ENCODE results near the gene KMT5B. TPM values are rescaled to one million over a fixed set of nuclear protein-coding genes. Genes with fewer than 3 reads are reported as not detected.
A peak's percentile ranks its signal among the peaks of the same experiment; 100 is the strongest.

KMT5B gene
- total and polyA plus RNA-seq, 10 of the 15 experiments (the other 5 are each of a cell fraction or from before 2014, with no cell fraction given): 4.7 to 21.8 (median 18.0) TPM

GRCh38 chr11:68213555-68214172 lies 568 bp upstream of the KMT5B start (continued):
- TF ChIP-seq BHLHE40 (IDR thresholded peaks at IDR 0.05; ENCODE audit: borderline replicate concordance in 1 of 2, low read depth in 2 of 2, low read length in 1 of 2): peak in 1 of 2 experiments; percentile 84; a peak in 2 of 4 replicates
- TF ChIP-seq USF1 (IDR thresholded peaks at IDR 0.05; ENCODE audit: borderline replicate concordance, extremely low read length, insufficient read depth, low read depth, low read length): no peak
- TF ChIP-seq, protein P1, sequence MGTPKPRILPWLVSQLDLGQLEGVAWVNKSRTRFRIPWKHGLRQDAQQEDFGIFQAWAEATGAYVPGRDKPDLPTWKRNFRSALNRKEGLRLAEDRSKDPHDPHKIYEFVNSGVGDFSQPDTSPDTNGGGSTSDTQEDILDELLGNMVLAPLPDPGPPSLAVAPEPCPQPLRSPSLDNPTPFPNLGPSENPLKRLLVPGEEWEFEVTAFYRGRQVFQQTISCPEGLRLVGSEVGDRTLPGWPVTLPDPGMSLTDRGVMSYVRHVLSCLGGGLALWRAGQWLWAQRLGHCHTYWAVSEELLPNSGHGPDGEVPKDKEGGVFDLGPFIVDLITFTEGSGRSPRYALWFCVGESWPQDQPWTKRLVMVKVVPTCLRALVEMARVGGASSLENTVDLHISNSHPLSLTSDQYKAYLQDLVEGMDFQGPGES (IDR thresholded peaks at IDR 0.05): 0 out of 2 replicates have a peak, but pooled peaks have one; percentile 43
- TF ChIP-seq SP1 (IDR thresholded peaks at IDR 0.05; ENCODE audit: low read depth, low read length): peak; percentile 31
- no peak for TF ChIP-seq FOXK2 (IDR thresholded peaks at IDR 0.05)
- peak; percentile 51 for TF ChIP-seq RELA (IDR thresholded peaks at IDR 0.05; ENCODE audit: borderline replicate concordance, partially characterized antibody)
- TF ChIP-seq NFXL1 (IDR thresholded peaks at IDR 0.05; ENCODE audit: borderline replicate concordance): peak; percentile 71; the same call in 1 of the 2 replicates
- TF ChIP-seq IRF4 (IDR thresholded peaks at IDR 0.05; ENCODE audit: low read depth, low read length): peak; percentile 51; the same call in 1 of the 2 replicates
- peak; percentile 97 for TF ChIP-seq ZNF217 (IDR thresholded peaks at IDR 0.05)
- no peak for TF ChIP-seq MEF2A (IDR thresholded peaks at IDR 0.05; ENCODE audit: insufficient read depth, low read depth, low read length)
- 0 out of 2 replicates have a peak, but pooled peaks have one; percentile 65 for TF ChIP-seq ZNF24 (IDR thresholded peaks at IDR 0.05)
- peak; percentile 48 for TF ChIP-seq CREM (IDR thresholded peaks at IDR 0.05; ENCODE audit: low read depth)
- TF ChIP-seq KLF5 (IDR thresholded peaks at IDR 0.05; ENCODE audit: partially characterized antibody): peak; percentile 60
- no peak; the same call in 1 of the 2 replicates for TF ChIP-seq ZBTB33 (IDR thresholded peaks at IDR 0.05)
- TF ChIP-seq NFYB (IDR thresholded peaks at IDR 0.05; ENCODE audit: insufficient read depth, low read depth, low read length): no peak
- TF ChIP-seq RAD51 (IDR thresholded peaks at IDR 0.05): no peak
- TF ChIP-seq, protein P2, sequence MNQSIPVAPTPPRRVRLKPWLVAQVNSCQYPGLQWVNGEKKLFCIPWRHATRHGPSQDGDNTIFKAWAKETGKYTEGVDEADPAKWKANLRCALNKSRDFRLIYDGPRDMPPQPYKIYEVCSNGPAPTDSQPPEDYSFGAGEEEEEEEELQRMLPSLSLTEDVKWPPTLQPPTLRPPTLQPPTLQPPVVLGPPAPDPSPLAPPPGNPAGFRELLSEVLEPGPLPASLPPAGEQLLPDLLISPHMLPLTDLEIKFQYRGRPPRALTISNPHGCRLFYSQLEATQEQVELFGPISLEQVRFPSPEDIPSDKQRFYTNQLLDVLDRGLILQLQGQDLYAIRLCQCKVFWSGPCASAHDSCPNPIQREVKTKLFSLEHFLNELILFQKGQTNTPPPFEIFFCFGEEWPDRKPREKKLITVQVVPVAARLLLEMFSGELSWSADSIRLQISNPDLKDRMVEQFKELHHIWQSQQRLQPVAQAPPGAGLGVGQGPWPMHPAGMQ (IDR thresholded peaks at IDR 0.05; ENCODE audit: borderline replicate concordance): no peak
- no peak for TF ChIP-seq ZNF274 (IDR thresholded peaks at IDR 0.05; ENCODE audit: insufficient read depth, insufficient read length)
- TF ChIP-seq RAD21 (IDR thresholded peaks at IDR 0.05; ENCODE audit: insufficient read depth, low read depth, low read length): no peak
- 0 out of 2 replicates have a peak, but pooled peaks have one; percentile 56 for TF ChIP-seq POLR2AphosphoS2 (IDR thresholded peaks at IDR 0.05; ENCODE audit: low read depth, low read length)
- TF ChIP-seq SIN3A (IDR thresholded peaks at IDR 0.05; ENCODE audit: low read depth, low read length): peak; percentile 62; the same call in 1 of the 2 replicates
- peak; percentile 61 for TF ChIP-seq ZSCAN29 (IDR thresholded peaks at IDR 0.05)
- no peak for TF ChIP-seq YBX1 (IDR thresholded peaks at IDR 0.05)
- TF ChIP-seq RUNX3 (IDR thresholded peaks at IDR 0.05; ENCODE audit: low read length): peak; percentile 79
- 0 out of 4 replicates have a peak, but pooled peaks of 1 of the 2 experiments have one; percentile 19 for TF ChIP-seq IKZF2 (IDR thresholded peaks at IDR 0.05)
- peak; percentile 86 for TF ChIP-seq POLR2AphosphoS5 (IDR thresholded peaks at IDR 0.05; ENCODE audit: low read length)
- TF ChIP-seq STAT3 (IDR thresholded peaks at IDR 0.05; ENCODE audit: low read depth, low read length): no peak
